Neuronal stem cell (in vitro differentiated cells): ENCODE data around the gene LSR.

ENCODE experiments used
- DNase-seq: peaks from one replicate; pipeline ENCODE4 v3.0.0-alpha.2; 2013; ENCODE audit warnings: low spot score
- H2AFZ ChIP-seq: one replicate; pipeline ENCODE4 v1.6.1; 2013; ENCODE audit warnings: mild to moderate bottlenecking, low read length, inconsistent platforms
- H2AK5ac ChIP-seq: 2 replicates; pipeline ENCODE4 v1.6.1; 2013; ENCODE audit warnings: low read depth, mild to moderate bottlenecking, inconsistent platforms, low read length, moderate library complexity, mixed read lengths
- H2BK120ac ChIP-seq: 2 replicates; pipeline ENCODE4 v1.6.1; 2013; ENCODE audit warnings: low read depth, mild to moderate bottlenecking, inconsistent platforms, low read length, moderate library complexity, mixed read lengths
- H2BK12ac ChIP-seq: one replicate; pipeline ENCODE4 v1.6.1; 2013; ENCODE audit warnings: low read length, inconsistent platforms
- H2BK15ac ChIP-seq: 2 replicates; pipeline ENCODE4 v1.6.1; 2013; ENCODE audit warnings: mild to moderate bottlenecking, low read length, inconsistent platforms, mixed read lengths
- H2BK5ac ChIP-seq: one replicate; pipeline ENCODE4 v1.6.1; 2013; ENCODE audit warnings: inconsistent platforms, mild to moderate bottlenecking, low read length, moderate library complexity
- H3K14ac ChIP-seq: one replicate; pipeline ENCODE4 v1.6.1; 2013; ENCODE audit warnings: low read length, inconsistent platforms
- H3K18ac ChIP-seq: 2 replicates; pipeline ENCODE4 v1.6.1; 2013; ENCODE audit warnings: low read length, inconsistent platforms
- H3K23ac ChIP-seq: 2 replicates; pipeline ENCODE4 v1.6.1; 2013; ENCODE audit warnings: low read depth, mild to moderate bottlenecking, mixed read lengths, low read length, inconsistent platforms; ENCODE audit not compliant: poor library complexity
- H3K27ac ChIP-seq: replicated peaks from 3 replicates; pipeline ENCODE4 v1.5.1; 2013; ENCODE audit warnings: low read length, inconsistent platforms
- H3K27me3 ChIP-seq, 3 experiments: 2 replicates each; pipeline ENCODE4 v1.6.1; 2013; ENCODE audit warnings: low read length in 3 of 3, mild to moderate bottlenecking in 2 of 3, inconsistent platforms in 1 of 3, low read depth in 1 of 3, mixed read lengths in 1 of 3, moderate library complexity in 1 of 3; ENCODE audit not compliant: control insufficient read depth in 3 of 3, insufficient read depth in 3 of 3
- H3K36me3 ChIP-seq, 2 donors: replicated peaks in 1 of 2; 2 replicates each; pipeline ENCODE4 v1.6.1; 2013; ENCODE audit warnings: low read length in 2 of 2; ENCODE audit not compliant: control insufficient read depth in 2 of 2, insufficient read depth in 2 of 2
- H3K4ac ChIP-seq: 2 replicates; pipeline ENCODE4 v1.6.1; 2013; ENCODE audit warnings: inconsistent platforms, mild to moderate bottlenecking, low read length, moderate library complexity
- H3K4me1 ChIP-seq, 2 donors: 1 replicate in 1 of 2; 2 replicates in 1 of 2; pipeline ENCODE4 v1.6.1; 2013; ENCODE audit warnings: low read length in 2 of 2, low read depth in 1 of 2; ENCODE audit not compliant: control insufficient read depth in 2 of 2, insufficient read depth in 1 of 2
- H3K4me2 ChIP-seq: one replicate; pipeline ENCODE4 v1.6.1; 2013; ENCODE audit warnings: mild to moderate bottlenecking, low read length, inconsistent platforms; ENCODE audit not compliant: insufficient read depth, poor library complexity, severe bottlenecking
- H3K4me3 ChIP-seq, 2 donors: 2 replicates each; pipeline ENCODE4 v1.5.1; 2013; ENCODE audit warnings: low read length in 2 of 2, mild to moderate bottlenecking in 2 of 2, inconsistent platforms in 1 of 2, moderate library complexity in 1 of 2
- H3K79me1 ChIP-seq: one replicate; pipeline ENCODE4 v1.6.1; 2013; ENCODE audit warnings: low read depth, mild to moderate bottlenecking, inconsistent platforms, low read length, moderate library complexity
- H3K9ac ChIP-seq: one replicate; pipeline ENCODE4 v1.6.1; 2013; ENCODE audit warnings: mild to moderate bottlenecking, low read depth, low read length, inconsistent platforms; ENCODE audit not compliant: poor library complexity
- H3K9me3 ChIP-seq, 2 donors: replicated peaks in 1 of 2; 2 replicates each; pipeline versions ENCODE3 to v1.6.1; 2013; ENCODE audit warnings: low read length in 2 of 2, mild to moderate bottlenecking in 2 of 2, inconsistent platforms in 1 of 2, low read depth in 1 of 2, mixed read lengths in 1 of 2, moderate library complexity in 1 of 2; ENCODE audit not compliant: control insufficient read depth in 2 of 2, insufficient read depth in 1 of 2
- H4K8ac ChIP-seq: one replicate; pipeline ENCODE4 v1.6.1; 2013; ENCODE audit warnings: low read depth, mild to moderate bottlenecking, inconsistent platforms, low read length, moderate library complexity
- H4K91ac ChIP-seq: one replicate; pipeline ENCODE4 v1.6.1; 2013; ENCODE audit warnings: low read length, low read depth, mild to moderate bottlenecking, inconsistent platforms; ENCODE audit not compliant: poor library complexity
- WGBS, 2 donors: extraction: QIAGEN DNeasy Blood & Tissue Kit; methylation state at CpG; one replicate each; pipeline ENCODE4 v1.1.7; 2013; ENCODE audit warnings: missing lambda C conversion rate in 2 of 2, mixed read lengths in 1 of 2; ENCODE audit not compliant: insufficient read length in 2 of 2, insufficient replicate concordance in 1 of 2; ENCODE audit errors: extremely low coverage in 2 of 2; 5-methylcytosine and 5-hydroxymethylcytosine counted together

LSR gene

DNA sequence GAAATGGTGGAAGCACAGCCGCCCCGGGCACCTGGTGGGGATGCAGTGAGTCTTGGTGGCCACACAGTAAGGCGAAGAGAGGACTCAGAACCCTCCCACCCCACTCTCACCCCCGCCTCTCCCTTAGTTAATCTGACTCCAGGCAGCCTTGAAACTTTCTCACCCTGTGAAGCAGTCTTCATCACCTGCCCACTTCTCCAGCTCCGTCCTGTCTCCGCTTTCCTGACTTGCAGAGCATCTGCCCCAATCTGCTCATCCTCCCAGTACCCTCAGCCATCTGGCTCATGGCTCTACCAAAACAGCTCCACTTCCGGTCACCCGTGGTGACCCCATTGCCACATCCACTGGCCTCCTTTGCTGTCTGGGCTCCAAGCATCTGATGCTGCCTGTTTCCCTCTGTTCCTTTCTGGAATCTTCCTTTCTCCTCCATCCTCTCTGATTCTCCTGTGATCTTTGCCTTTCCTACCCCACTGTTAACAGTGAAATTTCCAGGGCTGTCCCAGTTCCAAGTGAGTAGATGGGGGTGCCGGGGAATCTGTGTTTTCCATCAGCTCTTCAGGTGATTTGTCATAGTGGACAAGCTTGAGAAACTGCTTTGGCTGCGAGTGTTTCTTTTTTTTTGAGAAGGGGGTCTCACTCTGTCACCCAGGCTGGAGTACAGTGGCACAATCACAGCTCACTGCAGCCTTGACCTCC is 24.3 kb downstream of the LSR start:
- no peak overlapping the region for H3K23ac ChIP-seq
- H3K18ac ChIP-seq = no peak overlapping the region
- H2AFZ ChIP-seq = no peak overlapping the region
- no peak overlapping the region for H3K14ac ChIP-seq
- H3K27me3 ChIP-seq = no peaks in the 10 kb centered on the region
- no peak overlapping the region for H2BK12ac ChIP-seq
- no peak overlapping the region for H3K4ac ChIP-seq
- DNase-seq = no peak
- no peak overlapping the region for H4K91ac ChIP-seq
- H3K9ac ChIP-seq = peak overlapping the region; percentile 21
- H3K79me1 ChIP-seq = peaks cover 11% of the 10 kb centered on the region
- no peak overlapping the region for H2BK120ac ChIP-seq
- H3K4me1 ChIP-seq = peaks cover 0 to 5% of the 10 kb centered on the region in 2 donors
- H3K9me3 ChIP-seq = no peaks in the 10 kb centered on the region
- no peak overlapping the region for H2BK5ac ChIP-seq
- H3K4me3 ChIP-seq = no peak overlapping the region
- no CpG with 5 or more reads among the region's 10 CpGs for WGBS, 2 donors
- H2AK5ac ChIP-seq = no peak overlapping the region
- no peak overlapping the region for H4K8ac ChIP-seq
- no peak overlapping the region for H2BK15ac ChIP-seq
- H3K4me2 ChIP-seq = no peak overlapping the region
- H3K36me3 ChIP-seq = peaks cover 46 to 81% of the 10 kb centered on the region in 2 donors
- H3K27ac ChIP-seq = no peak overlapping the region

GRCh38 chr19:35273686-35274259 is 25.0 kb downstream of the LSR start:
- no peak overlapping the region for H3K14ac ChIP-seq
- H2AFZ ChIP-seq = no peak overlapping the region
- H3K4me2 ChIP-seq = no peak overlapping the region
- H3K79me1 ChIP-seq = peaks cover 11% of the 10 kb centered on the region
- H3K27me3 ChIP-seq = no peaks in the 10 kb centered on the region
- peaks cover 48 to 88% of the 10 kb centered on the region in 2 donors for H3K36me3 ChIP-seq
- no peak overlapping the region for H2BK15ac ChIP-seq
- no peak overlapping the region for H2AK5ac ChIP-seq
- H2BK5ac ChIP-seq = no peak overlapping the region
- no CpG with 5 or more reads among the region's 14 CpGs for WGBS, 2 donors
- DNase-seq = no peak
- H4K8ac ChIP-seq = no peak overlapping the region
- H2BK120ac ChIP-seq = no peak overlapping the region
- H3K4me1 ChIP-seq = peaks cover 0 to 5% of the 10 kb centered on the region in 2 donors
- H4K91ac ChIP-seq = no peak overlapping the region
- no peak overlapping the region for H3K23ac ChIP-seq
- no peak overlapping the region for H3K27ac ChIP-seq
- H3K4me3 ChIP-seq = no peak overlapping the region
- H3K4ac ChIP-seq = no peak overlapping the region
- H3K18ac ChIP-seq = no peak overlapping the region
- H3K9ac ChIP-seq = no peak overlapping the region
- H3K9me3 ChIP-seq = no peaks in the 10 kb centered on the region
- H2BK12ac ChIP-seq = no peak overlapping the region

DNA sequence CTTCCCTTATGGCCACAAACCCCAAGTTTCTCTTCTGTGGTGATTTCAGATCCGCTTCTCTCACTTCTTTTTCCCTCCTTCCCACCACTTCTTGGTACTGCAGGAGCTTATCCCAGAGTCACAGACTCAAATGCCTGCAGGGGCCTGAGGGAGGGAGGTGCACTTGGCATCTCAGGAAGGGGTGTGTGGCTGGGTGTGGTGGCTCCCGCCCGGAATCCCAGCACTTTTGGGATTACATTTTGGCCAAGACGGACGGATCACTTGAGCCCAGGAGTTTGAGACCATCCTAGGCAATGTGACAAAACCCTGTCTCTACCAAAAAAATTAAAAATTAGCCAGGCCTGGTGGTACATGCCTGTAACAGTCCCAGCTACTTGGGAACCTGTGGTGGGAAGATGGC is 25.5 kb downstream of the LSR start:
- no peak overlapping the region for H3K4ac ChIP-seq
- DNase-seq = no peak
- H3K18ac ChIP-seq = no peak overlapping the region

DNA sequence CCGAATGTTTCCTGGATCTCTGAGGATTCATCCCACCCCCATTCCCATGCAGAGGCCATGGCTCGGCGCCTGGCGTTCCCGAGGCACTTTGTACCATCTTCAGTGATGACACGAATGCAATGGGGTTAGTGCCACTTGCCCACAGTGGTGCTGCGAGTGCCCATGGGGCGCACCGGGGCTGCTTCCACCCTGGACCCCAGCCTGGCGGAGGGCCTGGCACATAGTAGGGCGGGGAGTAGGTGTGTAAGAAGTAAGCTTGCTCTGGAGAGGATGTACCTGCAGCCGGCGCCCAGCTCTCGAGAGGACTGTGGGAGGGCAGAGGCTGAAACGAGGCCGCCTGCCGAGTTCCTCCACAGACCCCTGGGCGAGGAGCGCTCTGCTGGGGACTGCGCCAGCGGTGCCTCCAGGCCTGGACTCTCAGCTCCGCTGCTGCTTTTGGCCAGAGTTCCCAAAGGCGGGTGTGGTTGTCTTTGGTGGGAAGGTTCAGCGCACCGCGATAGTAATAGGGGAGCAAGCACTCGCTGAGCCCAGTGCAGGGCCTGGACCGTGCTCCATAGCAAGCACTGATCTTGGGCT is 28.0 kb downstream of the LSR start:
- Histone ChIP-seq H2BK5ac (peak overlapping the region; percentile 13), H3K27ac (no peak overlapping the region), H3K4me2 (no peak overlapping the region), H4K91ac (no peak overlapping the region), H3K27me3 (no peaks in the 10 kb centered on the region), H3K79me1 (peaks cover 1% of the 10 kb centered on the region), H2BK15ac (no peak overlapping the region), H3K4ac (no peak overlapping the region), H3K9me3 (no peaks in the 10 kb centered on the region), H3K14ac (no peak overlapping the region), H4K8ac (no peak overlapping the region), H2AK5ac (no peak overlapping the region), H2BK12ac (no peak overlapping the region), H3K4me3 (no peak overlapping the region), H3K4me1 (peaks cover 0 to under 1% of the 10 kb centered on the region in 2 donors), H3K18ac (no peak overlapping the region), H2BK120ac (no peak overlapping the region), H3K36me3 (peaks cover 33 to 73% of the 10 kb centered on the region in 2 donors), H3K9ac (no peak overlapping the region), H2AFZ (no peak overlapping the region), H3K23ac (no peak overlapping the region)
- DNase-seq = no peak
- no CpG with 5 or more reads among the region's 28 CpGs for WGBS, 2 donors

More for the DNA sequence above, 25.5 kb downstream of the LSR start:
- no peak overlapping the region for H2BK15ac ChIP-seq
- H2AFZ ChIP-seq = no peak overlapping the region
- no peak overlapping the region for H3K9ac ChIP-seq
- no peak overlapping the region for H2BK12ac ChIP-seq
- H3K9me3 ChIP-seq = no peaks in the 10 kb centered on the region
- no peak overlapping the region for H3K27ac ChIP-seq
- H2AK5ac ChIP-seq = no peak overlapping the region
- no peak overlapping the region for H3K23ac ChIP-seq
- H3K14ac ChIP-seq = no peak overlapping the region
- no peaks in the 10 kb centered on the region for H3K27me3 ChIP-seq
- no peak overlapping the region for H3K4me3 ChIP-seq
- H3K79me1 ChIP-seq = peaks cover 11% of the 10 kb centered on the region
- H3K4me2 ChIP-seq = no peak overlapping the region
- peaks cover 0 to 5% of the 10 kb centered on the region in 2 donors for H3K4me1 ChIP-seq
- no peak overlapping the region for H4K91ac ChIP-seq
- WGBS, 2 donors = no CpG with 5 or more reads among the region's 5 CpGs
- H2BK120ac ChIP-seq = no peak overlapping the region
- no peak overlapping the region for H2BK5ac ChIP-seq
- H4K8ac ChIP-seq = no peak overlapping the region
- H3K36me3 ChIP-seq = peaks cover 49 to 90% of the 10 kb centered on the region in 2 donors
